Measurements from ENCODE around the gene MIER3. TPM values are rescaled to one million over a fixed set of nuclear protein-coding genes. Genes with fewer than 3 reads are reported as not detected.

Gene MIER3
- total and polyA plus RNA-seq, 2 of the 13 experiments (the other 11 are each of a cell fraction or from before 2014, with no cell fraction given) = 14.6 to 38.8 TPM

GRCh38 chr5:56918054-56918453, 33.9 kb downstream of the MIER3 start (continued):
- TF ChIP-seq HMGXB3 (CRISPR knock-in tag; IDR thresholded peaks at IDR 0.05; ENCODE audit: borderline replicate concordance) (0 out of 2 replicates have a peak, but pooled peaks have one; percentile 53), FOSL2 (CRISPR knock-in tag; IDR thresholded peaks at IDR 0.05) (0 out of 2 replicates have a peak, but pooled peaks have one; percentile 17), BCL3 (CRISPR knock-in tag; IDR thresholded peaks at IDR 0.05) (0 out of 2 replicates have a peak, but pooled peaks have one; percentile 36), FOXA3 (CRISPR knock-in tag; IDR thresholded peaks at IDR 0.05) (peak; percentile 37; the same call in 1 of the 2 replicates), RELA (CRISPR knock-in tag; IDR thresholded peaks at IDR 0.05) (no peak), ZIK1 (CRISPR knock-in tag; IDR thresholded peaks at IDR 0.05; ENCODE audit: borderline replicate concordance, low read depth) (no peak), CEBPB (IDR thresholded peaks at IDR 0.05; ENCODE audit: borderline replicate concordance, low read depth, low read length) (peak; percentile 75), PRDM10 (CRISPR knock-in tag; IDR thresholded peaks at IDR 0.05; ENCODE audit: low read depth) (no peak), ZNF775 (CRISPR knock-in tag; IDR thresholded peaks at IDR 0.05; ENCODE audit: borderline replicate concordance) (peak; percentile 96), ZNF292 (CRISPR knock-in tag; IDR thresholded peaks at IDR 0.05; ENCODE audit: borderline replicate concordance, low read depth) (peak; percentile 37; the same call in 1 of the 2 replicates), BORCS8-MEF2B (CRISPR knock-in tag; IDR thresholded peaks at IDR 0.05) (0 out of 2 replicates have a peak, but pooled peaks have one; percentile 23), SALL1 (CRISPR knock-in tag; IDR thresholded peaks at IDR 0.05) (0 out of 2 replicates have a peak, but pooled peaks have one; percentile 18), FOXO1 (CRISPR knock-in tag; IDR thresholded peaks at IDR 0.05) (peak; percentile 68; the same call in 1 of the 2 replicates), POLR2A (IDR thresholded peaks at IDR 0.05; ENCODE audit: insufficient read depth in 1 of 2, low read depth in 2 of 2, low read length in 2 of 2) (no peak), DRAP1 (CRISPR knock-in tag; IDR thresholded peaks at IDR 0.05) (0 out of 2 replicates have a peak, but pooled peaks have one; percentile 22), ZNF143 (CRISPR knock-in tag; IDR thresholded peaks at IDR 0.05) (no peak), NR2F6 (IDR thresholded peaks at IDR 0.05) (no peak), NR2F6 (CRISPR knock-in tag; IDR thresholded peaks at IDR 0.05) (0 out of 2 replicates have a peak, but pooled peaks have one; percentile 18), TEAD3 (CRISPR knock-in tag; optimal IDR thresholded peaks at IDR 0.05; ENCODE audit: borderline replicate concordance) (peak; percentile 77), AGO2 (optimal IDR thresholded peaks at IDR 0.05; ENCODE audit: low read depth, low read length) (no peak)
